C4-2B (cell line): ENCODE data around the gene GNAI2.

Experiments
- ZFX ChIP-seq: fragments of 450-650 bp; IDR thresholded peaks from 2 replicates; pipeline ENCODE4 v1.6.1; 2017
- TF ChIP-seq, protein P1 (sequence below): fragments of 450-650 bp; conservative IDR thresholded peaks from 2 replicates; pipeline ENCODE4 v1.5.1; 2017; ENCODE audit warnings: mild to moderate bottlenecking

- TF ChIP-seq, protein P1, sequence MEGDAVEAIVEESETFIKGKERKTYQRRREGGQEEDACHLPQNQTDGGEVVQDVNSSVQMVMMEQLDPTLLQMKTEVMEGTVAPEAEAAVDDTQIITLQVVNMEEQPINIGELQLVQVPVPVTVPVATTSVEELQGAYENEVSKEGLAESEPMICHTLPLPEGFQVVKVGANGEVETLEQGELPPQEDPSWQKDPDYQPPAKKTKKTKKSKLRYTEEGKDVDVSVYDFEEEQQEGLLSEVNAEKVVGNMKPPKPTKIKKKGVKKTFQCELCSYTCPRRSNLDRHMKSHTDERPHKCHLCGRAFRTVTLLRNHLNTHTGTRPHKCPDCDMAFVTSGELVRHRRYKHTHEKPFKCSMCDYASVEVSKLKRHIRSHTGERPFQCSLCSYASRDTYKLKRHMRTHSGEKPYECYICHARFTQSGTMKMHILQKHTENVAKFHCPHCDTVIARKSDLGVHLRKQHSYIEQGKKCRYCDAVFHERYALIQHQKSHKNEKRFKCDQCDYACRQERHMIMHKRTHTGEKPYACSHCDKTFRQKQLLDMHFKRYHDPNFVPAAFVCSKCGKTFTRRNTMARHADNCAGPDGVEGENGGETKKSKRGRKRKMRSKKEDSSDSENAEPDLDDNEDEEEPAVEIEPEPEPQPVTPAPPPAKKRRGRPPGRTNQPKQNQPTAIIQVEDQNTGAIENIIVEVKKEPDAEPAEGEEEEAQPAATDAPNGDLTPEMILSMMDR = no peak
- TF ChIP-seq ZFX = no peak
These were observed 26.8 kb downstream of the GNAI2 start for GRCh38 chr3:50262778-50263177.
